ENCODE measurements around the gene PRG3. TPM values are rescaled to one million over a fixed set of nuclear protein-coding genes. Genes with fewer than 3 reads are reported as not detected.

PRG3 gene
- total and polyA plus RNA-seq, 9 of the 15 experiments (the other 6 are each of a cell fraction or from before 2014, with no cell fraction given) = 0.18 to 0.55 (median 0.38) TPM; not detected in 6

DNA sequence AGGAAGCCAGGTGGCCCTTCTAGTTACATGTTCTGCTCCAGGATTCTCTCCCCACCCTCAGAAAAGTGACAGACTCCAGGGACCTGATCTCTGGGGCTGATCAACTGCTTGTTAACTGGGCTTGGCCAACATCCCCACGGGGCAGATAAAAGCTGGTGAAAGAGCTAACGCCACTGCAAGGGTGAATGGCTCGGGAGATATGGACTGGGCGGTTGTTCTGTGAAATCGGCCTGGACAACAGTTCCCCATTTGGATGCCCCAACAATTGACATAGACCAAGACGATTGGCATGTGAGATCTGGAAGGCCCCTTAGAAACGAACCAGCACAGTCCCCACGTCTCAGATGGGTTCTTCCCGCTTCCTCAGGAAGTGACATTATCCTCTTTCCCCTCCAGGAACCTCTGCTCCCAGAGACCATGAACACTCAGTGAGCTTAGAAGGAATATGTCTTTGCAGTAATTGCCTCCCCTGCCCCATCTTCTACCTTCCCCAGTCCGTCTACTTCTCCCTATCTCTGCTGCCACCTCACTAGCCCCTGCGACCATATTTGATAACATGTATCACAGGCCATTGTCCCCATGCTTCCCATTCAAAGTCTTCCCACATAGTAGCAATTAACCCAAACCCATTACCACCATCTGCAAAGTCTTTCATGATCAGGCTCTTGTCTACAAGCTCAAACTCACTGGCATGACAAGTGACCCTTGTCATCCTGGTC is 15.1 kb upstream of the PRG3 start:
- Histone ChIP-seq H3K4me1 (replicated peaks in 1 of 2; ENCODE audit: control insufficient read depth in 2 of 2, insufficient read depth in 2 of 2, low read length in 2 of 2) (peaks cover 35 to 54% of the 10 kb centered on the region in 2 experiments), H4K20me1 (replicated peaks; ENCODE audit: control insufficient read depth, insufficient read depth, low read length) (no peaks in the 10 kb centered on the region), H3K9me3 (replicated peaks; ENCODE audit: control insufficient read depth, insufficient read depth, low read depth, low read length) (no peaks in the 10 kb centered on the region), H3K79me2 (ENCODE audit: control insufficient read depth, insufficient read depth, low read length) (no peaks in the 10 kb centered on the region), H3K4me2 (ENCODE audit: insufficient read depth, low read length) (peak overlapping the region; percentile 72), H3K9ac (ENCODE audit: insufficient read depth in 1 of 2, low read depth in 2 of 2, low read length in 2 of 2) (peak overlapping the region; percentile 46 to 81; a peak in 3 of 4 replicates), H3K9me1 (ENCODE audit: control insufficient read depth, insufficient read depth, low read length) (no peaks in the 10 kb centered on the region), H3K36me3 (ENCODE audit: control insufficient read depth, insufficient read depth, low read length) (no peaks in the 10 kb centered on the region), H2AFZ (ENCODE audit: low read depth, low read length) (peak overlapping the region; percentile 85), H3K27me3 (ENCODE audit: control insufficient read depth in 2 of 2, insufficient read depth in 2 of 2, low read length in 2 of 2) (no peaks in the 10 kb centered on the region), H3K4me3 (no peak overlapping the region), H3K27ac (ENCODE audit: extremely low read depth, low read depth, low read length) (peak overlapping the region; percentile 76)
- intact Hi-C loops (cut with micrococcal nuclease) (no loop called here), in situ Hi-C loops (cut with MboI) (no loop called here)
- ChIA-PET CTCF (ENCODE audit: low intra/inter-chr PET ratio) (no interaction called here), POLR2A (interaction anchor here (0.5 to 1.2 kb wide), 8 partner anchors 8 to 1181 kb away, joined by 3 to 8 read pairs (median 4); partner anchors contain the start of gene SELENOH)
- BruUV-seq (replicated peaks) = no TSS peak
- DNase-seq (ENCODE audit: extremely low read depth in 1 of 4, low spot score in 3 of 4) (peak; percentile 40 to 85 (median 60)), FAIRE-seq (peak; percentile 82), ATAC-seq (peak; percentile 79)
- WGBS (ENCODE audit: insufficient coverage, low coverage, missing lambda C conversion rate) = 4% methylated on average over 11 of the region's 11 CpGs
- TF ChIP-seq RCOR1 (IDR thresholded peaks at IDR 0.05; ENCODE audit: borderline replicate concordance in 1 of 2, low read depth in 2 of 2, low read length in 2 of 2) (peak; percentile 27 to 70; a peak in 2 of 4 replicates), PCBP2 (IDR thresholded peaks at IDR 0.05; ENCODE audit: low read depth, low read length, poor library complexity, severe bottlenecking) (no peak), SMARCA4 (IDR thresholded peaks at IDR 0.05) (peak; percentile 80), SNIP1 (IDR thresholded peaks at IDR 0.05; ENCODE audit: low read depth) (0 out of 2 replicates have a peak, but pooled peaks have one; percentile 30), GABPA (tag; conservative IDR thresholded peaks at IDR 0.05; ENCODE audit: low read depth) (peak; percentile 44; the same call in 1 of the 2 replicates), GTF2A2 (tag; IDR thresholded peaks at IDR 0.05) (no peak), STAT5A (IDR thresholded peaks at IDR 0.05; ENCODE audit: borderline replicate concordance, low read length) (peak; percentile 61; the same call in 1 of the 2 replicates), ZNF445 (CRISPR knock-in tag; IDR thresholded peaks at IDR 0.05; ENCODE audit: low read depth) (no peak)
- TF ChIP-seq, protein P1, sequence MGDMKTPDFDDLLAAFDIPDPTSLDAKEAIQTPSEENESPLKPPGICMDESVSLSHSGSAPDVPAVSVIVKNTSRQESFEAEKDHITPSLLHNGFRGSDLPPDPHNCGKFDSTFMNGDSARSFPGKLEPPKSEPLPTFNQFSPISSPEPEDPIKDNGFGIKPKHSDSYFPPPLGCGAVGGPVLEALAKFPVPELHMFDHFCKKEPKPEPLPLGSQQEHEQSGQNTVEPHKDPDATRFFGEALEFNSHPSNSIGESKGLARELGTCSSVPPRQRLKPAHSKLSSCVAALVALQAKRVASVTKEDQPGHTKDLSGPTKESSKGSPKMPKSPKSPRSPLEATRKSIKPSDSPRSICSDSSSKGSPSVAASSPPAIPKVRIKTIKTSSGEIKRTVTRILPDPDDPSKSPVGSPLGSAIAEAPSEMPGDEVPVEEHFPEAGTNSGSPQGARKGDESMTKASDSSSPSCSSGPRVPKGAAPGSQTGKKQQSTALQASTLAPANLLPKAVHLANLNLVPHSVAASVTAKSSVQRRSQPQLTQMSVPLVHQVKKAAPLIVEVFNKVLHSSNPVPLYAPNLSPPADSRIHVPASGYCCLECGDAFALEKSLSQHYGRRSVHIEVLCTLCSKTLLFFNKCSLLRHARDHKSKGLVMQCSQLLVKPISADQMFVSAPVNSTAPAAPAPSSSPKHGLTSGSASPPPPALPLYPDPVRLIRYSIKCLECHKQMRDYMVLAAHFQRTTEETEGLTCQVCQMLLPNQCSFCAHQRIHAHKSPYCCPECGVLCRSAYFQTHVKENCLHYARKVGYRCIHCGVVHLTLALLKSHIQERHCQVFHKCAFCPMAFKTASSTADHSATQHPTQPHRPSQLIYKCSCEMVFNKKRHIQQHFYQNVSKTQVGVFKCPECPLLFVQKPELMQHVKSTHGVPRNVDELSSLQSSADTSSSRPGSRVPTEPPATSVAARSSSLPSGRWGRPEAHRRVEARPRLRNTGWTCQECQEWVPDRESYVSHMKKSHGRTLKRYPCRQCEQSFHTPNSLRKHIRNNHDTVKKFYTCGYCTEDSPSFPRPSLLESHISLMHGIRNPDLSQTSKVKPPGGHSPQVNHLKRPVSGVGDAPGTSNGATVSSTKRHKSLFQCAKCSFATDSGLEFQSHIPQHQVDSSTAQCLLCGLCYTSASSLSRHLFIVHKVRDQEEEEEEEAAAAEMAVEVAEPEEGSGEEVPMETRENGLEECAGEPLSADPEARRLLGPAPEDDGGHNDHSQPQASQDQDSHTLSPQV (IDR thresholded peaks at IDR 0.05) = peak; percentile 81
- TF ChIP-seq, protein P2, sequence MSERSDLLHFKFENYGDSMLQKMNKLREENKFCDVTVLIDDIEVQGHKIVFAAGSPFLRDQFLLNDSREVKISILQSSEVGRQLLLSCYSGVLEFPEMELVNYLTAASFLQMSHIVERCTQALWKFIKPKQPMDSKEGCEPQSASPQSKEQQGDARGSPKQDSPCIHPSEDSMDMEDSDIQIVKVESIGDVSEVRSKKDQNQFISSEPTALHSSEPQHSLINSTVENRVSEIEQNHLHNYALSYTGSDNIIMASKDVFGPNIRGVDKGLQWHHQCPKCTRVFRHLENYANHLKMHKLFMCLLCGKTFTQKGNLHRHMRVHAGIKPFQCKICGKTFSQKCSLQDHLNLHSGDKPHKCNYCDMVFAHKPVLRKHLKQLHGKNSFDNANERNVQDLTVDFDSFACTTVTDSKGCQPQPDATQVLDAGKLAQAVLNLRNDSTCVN (CRISPR knock-in tag; IDR thresholded peaks at IDR 0.05) = peak; percentile 46; the same call in 1 of the 2 replicates
- TF ChIP-seq, protein P3, sequence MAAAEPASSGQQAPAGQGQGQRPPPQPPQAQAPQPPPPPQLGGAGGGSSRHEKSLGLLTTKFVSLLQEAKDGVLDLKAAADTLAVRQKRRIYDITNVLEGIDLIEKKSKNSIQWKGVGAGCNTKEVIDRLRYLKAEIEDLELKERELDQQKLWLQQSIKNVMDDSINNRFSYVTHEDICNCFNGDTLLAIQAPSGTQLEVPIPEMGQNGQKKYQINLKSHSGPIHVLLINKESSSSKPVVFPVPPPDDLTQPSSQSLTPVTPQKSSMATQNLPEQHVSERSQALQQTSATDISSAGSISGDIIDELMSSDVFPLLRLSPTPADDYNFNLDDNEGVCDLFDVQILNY (CRISPR knock-in tag; IDR thresholded peaks at IDR 0.05) = no peak
- TF ChIP-seq, protein P4, sequence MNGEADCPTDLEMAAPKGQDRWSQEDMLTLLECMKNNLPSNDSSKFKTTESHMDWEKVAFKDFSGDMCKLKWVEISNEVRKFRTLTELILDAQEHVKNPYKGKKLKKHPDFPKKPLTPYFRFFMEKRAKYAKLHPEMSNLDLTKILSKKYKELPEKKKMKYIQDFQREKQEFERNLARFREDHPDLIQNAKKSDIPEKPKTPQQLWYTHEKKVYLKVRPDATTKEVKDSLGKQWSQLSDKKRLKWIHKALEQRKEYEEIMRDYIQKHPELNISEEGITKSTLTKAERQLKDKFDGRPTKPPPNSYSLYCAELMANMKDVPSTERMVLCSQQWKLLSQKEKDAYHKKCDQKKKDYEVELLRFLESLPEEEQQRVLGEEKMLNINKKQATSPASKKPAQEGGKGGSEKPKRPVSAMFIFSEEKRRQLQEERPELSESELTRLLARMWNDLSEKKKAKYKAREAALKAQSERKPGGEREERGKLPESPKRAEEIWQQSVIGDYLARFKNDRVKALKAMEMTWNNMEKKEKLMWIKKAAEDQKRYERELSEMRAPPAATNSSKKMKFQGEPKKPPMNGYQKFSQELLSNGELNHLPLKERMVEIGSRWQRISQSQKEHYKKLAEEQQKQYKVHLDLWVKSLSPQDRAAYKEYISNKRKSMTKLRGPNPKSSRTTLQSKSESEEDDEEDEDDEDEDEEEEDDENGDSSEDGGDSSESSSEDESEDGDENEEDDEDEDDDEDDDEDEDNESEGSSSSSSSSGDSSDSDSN (IDR thresholded peaks at IDR 0.05; ENCODE audit: borderline replicate concordance in 1 of 2, low read depth in 2 of 2, low read length in 2 of 2) = 0 out of 4 replicates have a peak, but pooled peaks of 1 of the 2 experiments have one; percentile 63

Measured in K562 (cell line).